B cell (primary cell): ENCODE measurements around the gene ZNF354C. TPM values are rescaled to one million over a fixed set of nuclear protein-coding genes. Genes with fewer than 3 reads are reported as not detected.

Experiments
- ATAC-seq: fragments of 200-7000 bp; cut with Tn5 transposase; one replicate; pipeline ENCODE4 v1.10.0; 2021; ENCODE audit warnings: low read depth, mild to moderate bottlenecking, moderate number of reproducible peaks, moderate library complexity
- CTCF ChIA-PET: fragments of 350-600 bp; sonication (Branson Sonifier 250); formaldehyde crosslinking; loops from one replicate; lab custom pipeline; 2021; ENCODE audit warnings: antibody characterized with exemption, inconsistent platforms; lab: Charles Lee
- POLR2A ChIA-PET: fragments of 350-600 bp; sonication (Branson Sonifier 250); formaldehyde crosslinking; loops from one replicate; lab custom pipeline; 2021; ENCODE audit warnings: antibody characterized with exemption; lab: Charles Lee
- DNase-seq: peaks from one replicate; pipeline ENCODE4 v3.0.0; 2013
- H2AFZ ChIP-seq: 2 replicates; pipeline ENCODE4 v1.6.1; 2012; ENCODE audit warnings: mild to moderate bottlenecking, low read depth, low read length; ENCODE audit not compliant: insufficient read depth, poor library complexity, severe bottlenecking
- H3K27ac ChIP-seq, 2 donors: 1 replicate in 1 of 2; 2 replicates in 1 of 2; pipeline ENCODE4 v1.5.1; 2012 to 2013; ENCODE audit warnings: low read length in 2 of 2, mild to moderate bottlenecking in 2 of 2, moderate library complexity in 1 of 2
- H3K27me3 ChIP-seq, 4 experiments: fragments of 200-600 bp in 1 of 4; sonication (generic) in 1 of 4; replicated peaks in 1 of 4; 1 replicate in 2 of 4; 2 replicates in 2 of 4; pipeline versions ENCODE4 v1.6.1 to v1.7.0; 2013 to 2016; ENCODE audit warnings: low read length in 3 of 4, mild to moderate bottlenecking in 2 of 4, mixed read lengths in 1 of 4, moderate library complexity in 1 of 4; ENCODE audit not compliant: insufficient read depth in 4 of 4, control insufficient read depth in 3 of 4; ENCODE audit errors: control extremely low read depth in 1 of 4
- H3K36me3 ChIP-seq, 2 experiments: replicated peaks in 1 of 2; 1 replicate in 1 of 2; 2 replicates in 1 of 2; pipeline versions ENCODE4 v1.6.1 to v1.7.1; 2013; ENCODE audit warnings: low read length in 1 of 2; ENCODE audit not compliant: insufficient read depth in 2 of 2, control insufficient read depth in 1 of 2; ENCODE audit errors: control extremely low read depth in 1 of 2, extremely low read depth in 1 of 2
- H3K4me1 ChIP-seq, 2 donors: fragments of 200-600 bp in 1 of 2; sonication (generic) in 1 of 2; 1 replicate in 1 of 2; 2 replicates in 1 of 2; pipeline versions ENCODE4 v1.5.1 to v1.6.1; 2013 to 2017; ENCODE audit warnings: low read length in 2 of 2; ENCODE audit not compliant: control insufficient read depth in 2 of 2, insufficient read depth in 2 of 2
- H3K4me2 ChIP-seq: replicated peaks from 2 replicates; pipeline ENCODE3; 2012; ENCODE audit warnings: mild to moderate bottlenecking, low read depth, low read length; ENCODE audit not compliant: poor library complexity, severe bottlenecking
- H3K4me3 ChIP-seq, 5 experiments: fragments of 200-600 bp in 1 of 5; sonication (generic) in 1 of 5; 1 replicate in 3 of 5; 2 replicates in 2 of 5; pipeline versions ENCODE4 v1.5.1 to v1.7.0; 2011 to 2016; ENCODE audit warnings: low read length in 4 of 5, mild to moderate bottlenecking in 4 of 5, low read depth in 2 of 5, control low read depth in 1 of 5, moderate library complexity in 1 of 5; ENCODE audit not compliant: insufficient read depth in 1 of 5; ENCODE audit errors: control extremely low read depth in 1 of 5, extremely low read depth in 1 of 5
- H3K79me2 ChIP-seq: fragments of 200-600 bp; sonication (generic); one replicate; pipeline ENCODE4 v1.6.0; 2016; ENCODE audit warnings: low read length; ENCODE audit not compliant: control insufficient read depth, insufficient read depth
- H3K9ac ChIP-seq: fragments of 200-600 bp; sonication (generic); 2 replicates; pipeline ENCODE4 v1.6.1; 2017; ENCODE audit warnings: mild to moderate bottlenecking, low read length, moderate library complexity
- H3K9me3 ChIP-seq, 3 donors: one replicate each; pipeline versions ENCODE4 v1.6.1 to v1.7.1; 2013; ENCODE audit warnings: low read length in 2 of 3; ENCODE audit not compliant: control insufficient read depth in 2 of 3, insufficient read depth in 1 of 3; ENCODE audit errors: control extremely low read depth in 1 of 3
- H4K20me1 ChIP-seq: 2 replicates; pipeline ENCODE4 v1.6.0; 2012; ENCODE audit warnings: mild to moderate bottlenecking, low read length; ENCODE audit not compliant: insufficient read depth, control insufficient read depth, poor library complexity, severe bottlenecking
- H3K27ac Mint-ChIP-seq: one replicate; pipeline ENCODE4 v1.8.0; 2021; ENCODE audit warnings: mixed read lengths
- H3K27me3 Mint-ChIP-seq: one replicate; pipeline ENCODE4 v1.8.0; 2021; ENCODE audit warnings: mixed read lengths
- H3K4me1 Mint-ChIP-seq: one replicate; pipeline ENCODE4 v1.8.0; 2021; ENCODE audit warnings: mixed read lengths
- H3K4me3 Mint-ChIP-seq: one replicate; pipeline ENCODE4 v1.8.0; 2021; ENCODE audit warnings: mixed read lengths
- H3K9me3 Mint-ChIP-seq: one replicate; pipeline ENCODE4 v1.8.0; 2022; ENCODE audit warnings: mixed read lengths; ENCODE audit not compliant: insufficient read depth
- CTCF ChIP-seq: fragments of 200-600 bp; IDR thresholded peaks from one replicate; pipeline ENCODE4 v1.8.0; 2022; ENCODE audit warnings: antibody characterized with exemption, mild to moderate bottlenecking
- EZH2 ChIP-seq: IDR thresholded peaks from 2 replicates; pipeline ENCODE4 v1.6.1; 2012; ENCODE audit warnings: borderline replicate concordance, low read depth, mild to moderate bottlenecking, moderate library complexity, low read length; ENCODE audit not compliant: insufficient read depth, poor library complexity, severe bottlenecking
- WGBS: methylation state at CpG from one replicate; pipeline ENCODE4 v1.1.5; 2013; ENCODE audit warnings: missing lambda C conversion rate; ENCODE audit not compliant: insufficient coverage; 5-methylcytosine and 5-hydroxymethylcytosine counted together
- intact Hi-C: fragments of 100-400 bp; cut with micrococcal nuclease; formaldehyde crosslinking; loops from one replicate; pipeline ENCODE4 v1.10.0; 2022
- polyA minus RNA-seq: library from RNA; depleted of rRNA, polyadenylated mRNA; stranded (reverse); fragments of >200 nt; gene quantifications from 2 replicates; pipeline ENCODE4 v1.2.3, GENCODE V29; 2012
- polyA plus RNA-seq: library from polyadenylated mRNA; depleted of rRNA; stranded (reverse); fragments of >200 nt; gene quantifications from 2 replicates; pipeline ENCODE4 v1.2.3, GENCODE V29; 2012
- total RNA-seq, 2 donors: library from RNA; stranded (reverse); fragments of 120-200 nt in 1 of 2; gene quantifications; 1 replicate in 1 of 2; 2 replicates in 1 of 2; pipeline versions ENCODE4 v1.2.3 to v1.2.4, GENCODE V29; 2013 to 2022

Gene ZNF354C
- total RNA-seq = 9.1 and 9.5 TPM in 2 replicates
- total RNA-seq (2013) = 8.1 TPM
- polyA plus RNA-seq = 2.2 and 2.3 TPM in 2 replicates
- polyA minus RNA-seq = 2.4 and 2.6 TPM in 2 replicates

- Mint-ChIP-seq H3K4me3 (peak within 1 kb of the TSS; percentile 91), H3K27me3 (peaks cover 5% of the 10 kb centered on the region), H3K4me1 (peaks cover 21% of the 10 kb centered on the region), H3K27ac (peak within 1 kb of the TSS; percentile 86), H3K9me3 (no peaks in the 10 kb centered on the region)
- peak; percentile 87 for DNase-seq
- intact Hi-C loops = loop anchor here (1.0 to 5.0 kb wide), 2 partner anchors 37 to 433 kb away; partner anchors contain the start of genes CLK4 and ZNF879
- peaks cover 0 to 12% of the 10 kb centered on the region in 2 experiments for H3K36me3 ChIP-seq
- H3K4me1 ChIP-seq = peaks cover 5 to 11% of the 10 kb centered on the region in 2 donors
- no peaks in the 10 kb centered on the region for H4K20me1 ChIP-seq
- peak within 1 kb of the TSS; percentile 85 for H3K9ac ChIP-seq
- ATAC-seq = peak; percentile 97
- H3K27ac ChIP-seq = peak within 1 kb of the TSS; percentile 41 to 77
- H3K27me3 ChIP-seq = peaks cover 0 to 4% (median 0%) of the 10 kb centered on the region in 4 experiments
- peak within 1 kb of the TSS; percentile 96 for H2AFZ ChIP-seq
- 8% methylated on average over 81 of the region's 81 CpGs for WGBS
- H3K79me2 ChIP-seq = peaks cover 13% of the 10 kb centered on the region
- peak within 1 kb of the TSS; percentile 45 to 87 (median 78) for H3K4me3 ChIP-seq
- TF ChIP-seq CTCF = no peak
- no peak for TF ChIP-seq EZH2
- ChIA-PET CTCF (interaction anchor here (1.2 to 2.0 kb wide), 5 partner anchors 36 to 433 kb away, joined by 4 to 13 read pairs (median 4); partner anchors contain the start of genes ZNF354A and ZNF354B), POLR2A (interaction anchor here (0.6 to 1.6 kb wide), 3 partner anchors 37 to 201 kb away, joined by 3 read pairs; partner anchors contain the start of genes ZNF354B and ZNF879)
- peak within 1 kb of the TSS; percentile 89 for H3K4me2 ChIP-seq
- peaks cover 0 to 29% (median 8%) of the 10 kb centered on the region in 3 donors for H3K9me3 ChIP-seq
Observed at GRCh38 chr5:179060116-179061008, at the start of gene ZNF354C. Gene ZNF354C, plus strand, starts transcription at chr5:179060373. Its CDS starts 1,696 bp downstream, at chr5:179062069.
